Measurements from ENCODE around the gene ARHGAP24.
"Not testable (repeated sequence)": the region's sequence is repeated elsewhere in the genome, so short reads cannot be mapped to it uniquely, and the experiment has no call there.

ARHGAP24 gene

GRCh38 chr4:85932500-85933290, 457.7 kb downstream of the ARHGAP24 start:
- DNase-seq = no peak

GRCh38 chr4:85933291-85933640, 458.3 kb downstream of the ARHGAP24 start:
- no peak for DNase-seq

GRCh38 chr4:85937507-85937906, 462.6 kb downstream of the ARHGAP24 start:
- no peak for DNase-seq

GRCh38 chr4:85938062-85938461, 463.1 kb downstream of the ARHGAP24 start:
- no peak for DNase-seq

GRCh38 chr4:85938902-85939301, 464.0 kb downstream of the ARHGAP24 start:
- no peak for DNase-seq

GRCh38 chr4:85939595-85939994, 464.6 kb downstream of the ARHGAP24 start:
- no peak for DNase-seq

GRCh38 chr4:85940151-85940550, 465.2 kb downstream of the ARHGAP24 start:
- no peak for DNase-seq

- no peak for DNase-seq
Observed at GRCh38 chr4:85942107-85942506, 467.2 kb downstream of the ARHGAP24 start.

GRCh38 chr4:85946821-85947220, 471.9 kb downstream of the ARHGAP24 start:
- DNase-seq = no peak

- no peak for DNase-seq
Observed at GRCh38 chr4:85951099-85951498, 476.1 kb downstream of the ARHGAP24 start.

GRCh38 chr4:85952528-85952927, 477.6 kb downstream of the ARHGAP24 start:
- no peak for DNase-seq

GRCh38 chr4:85952972-85953650, 478.2 kb downstream of the ARHGAP24 start:
- no peak for DNase-seq

GRCh38 chr4:85953651-85954018, 478.7 kb downstream of the ARHGAP24 start:
- no peak for DNase-seq

- no peak for DNase-seq
Observed at GRCh38 chr4:85955620-85956292, 480.8 kb downstream of the ARHGAP24 start.

GRCh38 chr4:85956293-85956945, 481.5 kb downstream of the ARHGAP24 start:
- no peak for DNase-seq

- no peak for DNase-seq
Observed at GRCh38 chr4:85961887-85962286, 486.9 kb downstream of the ARHGAP24 start.

- DNase-seq = no peak
Observed at GRCh38 chr4:85963231-85963630, 488.3 kb downstream of the ARHGAP24 start.

GRCh38 chr4:85964298-85964697, 489.3 kb downstream of the ARHGAP24 start:
- no peak for DNase-seq

- DNase-seq = not testable (repeated sequence)
Observed at GRCh38 chr4:85965017-85965416, 490.1 kb downstream of the ARHGAP24 start.

GRCh38 chr4:85965529-85965928, 490.6 kb downstream of the ARHGAP24 start:
- DNase-seq = no peak

- no peak for DNase-seq
Observed at GRCh38 chr4:85966373-85966772, 491.4 kb downstream of the ARHGAP24 start.

GRCh38 chr4:85967872-85968271, 492.9 kb downstream of the ARHGAP24 start:
- DNase-seq = no peak

Data from NCI-H526 treated with DMSO at 0.1 percent for 48 hours (cell line).